GM21529 (cell line): ENCODE results near the gene VPS16.
"Not testable (repeated sequence)": the region's sequence is repeated elsewhere in the genome, so short reads cannot be mapped to it uniquely, and the experiment has no call there.

Source experiments
- ATAC-seq: cut with Tn5 transposase; IDR thresholded peaks from one replicate; pipeline ENCODE4 v1.9.1; 2021; ENCODE audit not compliant: unreplicated experiment

VPS16 gene

GRCh38 chr20:2894221-2894620, 53.7 kb downstream of the VPS16 start:
- ATAC-seq, result no peak

GRCh38 chr20:2895154-2895553, 54.6 kb downstream of the VPS16 start:
- ATAC-seq, result not testable (repeated sequence)

GRCh38 chr20:2899243-2899642, 58.7 kb downstream of the VPS16 start:
- no peak for ATAC-seq

- no peak for ATAC-seq
These were observed 60.5 kb downstream of the VPS16 start for GRCh38 chr20:2900845-2901592.

GRCh38 chr20:2902291-2902690, 61.7 kb downstream of the VPS16 start:
- ATAC-seq, result no peak

- no peak for ATAC-seq
These were observed 62.3 kb downstream of the VPS16 start for GRCh38 chr20:2902818-2903217.

GRCh38 chr20:2903686-2904085, 63.1 kb downstream of the VPS16 start:
- no peak for ATAC-seq

- ATAC-seq, result no peak
These were observed 67.0 kb downstream of the VPS16 start for GRCh38 chr20:2907519-2907918.

- no peak for ATAC-seq
These were observed 69.4 kb downstream of the VPS16 start for GRCh38 chr20:2909953-2910352.

- ATAC-seq, result no peak
These were observed 70.7 kb downstream of the VPS16 start for GRCh38 chr20:2911200-2911599.

GRCh38 chr20:2914160-2914559, 73.6 kb downstream of the VPS16 start:
- ATAC-seq, result no peak
